ENCODE measurements around the gene COX18. TPM values are rescaled to one million over a fixed set of nuclear protein-coding genes. Genes with fewer than 3 reads are reported as not detected.

The COX18 gene
- total RNA-seq = 10 to 100 TPM in 3 of 4 donors, 1 to 10 TPM in 1; 9.6 to 21.3 (median 16.3) TPM
- 10 to 100 TPM in 2 of 3 donors, 1 to 10 TPM in 1; 6.6 to 13.6 (median 10.9) TPM for polyA plus RNA-seq

- H3K36me3 ChIP-seq = peaks cover 0 to 18% (median 0%) of the 10 kb centered on the region in 4 donors
- peak within 1 kb of the TSS; percentile 92 to 97 (median 94) for H3K27ac ChIP-seq
- H3K27me3 ChIP-seq = no peaks in the 10 kb centered on the region
- peaks cover 0 to 34% (median 21%) of the 10 kb centered on the region in 4 donors for H3K4me1 ChIP-seq
- peak; percentile 99 for DNase-seq
- WGBS, 2 donors = 0% methylated on average over 62 of the region's 62 CpGs
- intact Hi-C loops (cut with DNase I) = loop anchor here (1.0 to 5.0 kb wide), 2 partner anchors 189 to 502 kb away; partner anchors contain the start of genes ADAMTS3 and ANKRD17
- H3K4me3 ChIP-seq = peak within 1 kb of the TSS; percentile 64 to 87 (median 76)
- no peaks in the 10 kb centered on the region for H3K9me3 ChIP-seq
- TF ChIP-seq POLR2AphosphoS5 (IDR thresholded peaks at IDR 0.05) (peak; percentile 88 to 99 (median 96)), EP300 (IDR thresholded peaks at IDR 0.05) (peak in 2 of 4 donors; percentile 62 to 91), POLR2A (IDR thresholded peaks at IDR 0.05) (peak; percentile 62 to 69), CTCF (IDR thresholded peaks at IDR 0.05) (no peak)
Measured at GRCh38 chr4:73069338-73070073, at the start of gene COX18. Gene COX18, minus strand, starts transcription at chr4:73069716. Its CDS starts 67 bp downstream, at chr4:73069649.

GRCh38 chr4:73109493-73109892, 40.0 kb upstream of the COX18 start:
- TF ChIP-seq CTCF (IDR thresholded peaks at IDR 0.05) = no peak
- TF ChIP-seq POLR2AphosphoS5 (IDR thresholded peaks at IDR 0.05) = no peak
- no peak for TF ChIP-seq EP300 (IDR thresholded peaks at IDR 0.05)
- no peaks in the 10 kb centered on the region for H3K27me3 ChIP-seq
- H3K27ac ChIP-seq = no peak overlapping the region
- H3K9me3 ChIP-seq = no peaks in the 10 kb centered on the region
- H3K36me3 ChIP-seq = peaks cover 0 to 94% (median 17%) of the 10 kb centered on the region in 4 donors
- WGBS, 2 donors = 88 to 94% methylated on average over 4 of the region's 4 CpGs
- no peak for DNase-seq
- intact Hi-C loops (cut with DNase I) = no loop called here
- H3K4me3 ChIP-seq = no peak overlapping the region
- no peaks in the 10 kb centered on the region for H3K4me1 ChIP-seq

DNA sequence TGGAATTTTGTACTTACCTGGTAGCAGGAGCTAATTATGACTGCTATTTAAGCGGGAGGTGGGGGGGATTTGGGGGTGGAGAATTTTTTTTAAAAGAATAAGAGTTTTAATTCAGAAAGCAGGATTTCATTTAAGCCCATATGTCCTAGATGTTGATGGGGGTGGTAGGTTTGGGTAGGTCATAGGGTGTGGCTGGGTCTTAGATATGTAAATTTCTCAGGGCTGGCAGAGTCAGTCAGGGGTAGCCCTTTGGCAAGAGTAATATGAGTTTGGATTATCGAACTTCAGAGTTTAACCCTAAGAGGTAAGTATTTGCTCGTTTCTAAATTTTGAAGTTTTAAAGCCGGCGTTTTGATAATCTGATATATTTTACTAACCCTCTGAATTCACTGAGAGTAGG, 35.2 kb upstream of the COX18 start:
- Histone ChIP-seq H3K4me3 (no peak overlapping the region), H3K27me3 (no peaks in the 10 kb centered on the region), H3K9me3 (no peaks in the 10 kb centered on the region), H3K36me3 (peaks cover 7 to 83% (median 20%) of the 10 kb centered on the region in 4 donors), H3K4me1 (no peaks in the 10 kb centered on the region), H3K27ac (no peak overlapping the region)
- no peak for DNase-seq
- intact Hi-C loops (cut with DNase I) = no loop called here
- TF ChIP-seq POLR2A (IDR thresholded peaks at IDR 0.05) (no peak), EP300 (IDR thresholded peaks at IDR 0.05) (no peak), CTCF (IDR thresholded peaks at IDR 0.05) (no peak), POLR2AphosphoS5 (IDR thresholded peaks at IDR 0.05) (no peak)
- 89 to 97% methylated on average over 5 of the region's 5 CpGs for WGBS, 2 donors

- H3K27me3 ChIP-seq = no peaks in the 10 kb centered on the region
- no peak for DNase-seq
- peaks cover 12 to 82% (median 21%) of the 10 kb centered on the region in 4 donors for H3K36me3 ChIP-seq
- no peaks in the 10 kb centered on the region for H3K9me3 ChIP-seq
- H3K27ac ChIP-seq = no peak overlapping the region
- no peaks in the 10 kb centered on the region for H3K4me1 ChIP-seq
- TF ChIP-seq POLR2AphosphoS5 (IDR thresholded peaks at IDR 0.05) (no peak), EP300 (IDR thresholded peaks at IDR 0.05) (no peak), CTCF (IDR thresholded peaks at IDR 0.05) (no peak), POLR2A (IDR thresholded peaks at IDR 0.05) (no peak)
- WGBS, 2 donors = 67 to 83% methylated on average over 8 of the region's 8 CpGs
- H3K4me3 ChIP-seq = no peak overlapping the region
- intact Hi-C loops (cut with DNase I) = no loop called here
Measured at GRCh38 chr4:73103799-73104503, 34.4 kb upstream of the COX18 start.
